PC-9 (cell line): ENCODE measurements around the gene REL. TPM values are rescaled to one million over a fixed set of nuclear protein-coding genes. Genes with fewer than 3 reads are reported as not detected.
A peak's percentile ranks its signal among the peaks of the same experiment; 100 is the strongest.

ENCODE experiments used
- BruUV-seq: library from RNA; stranded (reverse); fragments of 400-500 nt; replicated peaks from 2 replicates; lab custom pipeline; 2021; lab: Mats Ljungman, UMichigan
- CTCF ChIA-PET: fragments of 300-600 bp; sonication (Branson Sonifier 250); formaldehyde crosslinking; loops from one replicate; lab custom pipeline; 2022; ENCODE audit warnings: antibody characterized with exemption; lab: Charles Lee
- POLR2A ChIA-PET: fragments of 300-600 bp; sonication (Branson Sonifier 250); formaldehyde crosslinking; loops from one replicate; lab custom pipeline; 2022; ENCODE audit warnings: antibody characterized with exemption; ENCODE audit not compliant: unreplicated experiment; lab: Charles Lee
- DNase-seq, 2 experiments: peaks; one replicate each; pipeline versions ENCODE4 v3.0.0 to v3.0.0-alpha.2; 2015 to 2022; ENCODE audit warnings: mixed read lengths in 1 of 2
- H2AFZ ChIP-seq: fragments of 200-600 bp; sonication (generic); 2 replicates; pipeline ENCODE4 v1.8.1; 2017; ENCODE audit warnings: antibody characterized with exemption
- H3F3A ChIP-seq: fragments of 200-600 bp; sonication (generic); 2 replicates; pipeline ENCODE4 v1.8.1; 2017; ENCODE audit warnings: antibody characterized with exemption, mild to moderate bottlenecking, low read depth; ENCODE audit not compliant: insufficient read depth
- H3K27ac ChIP-seq: fragments of 200-600 bp; sonication (generic); 2 replicates; pipeline ENCODE4 v1.6.1; 2016; ENCODE audit warnings: mixed run types
- H3K27me3 ChIP-seq: fragments of 200-600 bp; sonication (generic); 2 replicates; pipeline ENCODE4 v1.6.1; 2016; ENCODE audit warnings: low read depth, mixed run types; ENCODE audit not compliant: insufficient read depth
- H3K36me3 ChIP-seq: fragments of 200-600 bp; sonication (generic); 2 replicates; pipeline ENCODE4 v1.6.1; 2016; ENCODE audit warnings: low read depth, mixed run types
- H3K4me1 ChIP-seq: fragments of 200-600 bp; sonication (generic); replicated peaks from 2 replicates; pipeline ENCODE4 v1.6.1; 2016; ENCODE audit warnings: mixed run types; ENCODE audit not compliant: insufficient read depth
- H3K4me2 ChIP-seq: fragments of 200-600 bp; sonication (generic); 2 replicates; pipeline ENCODE4 v1.6.1; 2017; ENCODE audit warnings: mixed run types
- H3K4me3 ChIP-seq: fragments of 200-600 bp; sonication (generic); 2 replicates; pipeline ENCODE4 v1.6.1; 2016; ENCODE audit warnings: mixed run types
- H3K79me2 ChIP-seq: fragments of 200-600 bp; sonication (generic); 2 replicates; pipeline ENCODE4 v1.6.1; 2017; ENCODE audit warnings: low read depth, mixed run types
- H3K9me2 ChIP-seq: fragments of 200-600 bp; sonication (generic); 2 replicates; pipeline ENCODE4 v1.8.1; 2017; ENCODE audit warnings: mild to moderate bottlenecking; ENCODE audit not compliant: insufficient read depth
- H3K9me3 ChIP-seq: fragments of 200-600 bp; sonication (generic); 2 replicates; pipeline ENCODE4 v1.8.1; 2016; ENCODE audit warnings: low read depth; ENCODE audit not compliant: insufficient read depth
- H4K20me1 ChIP-seq: fragments of 200-600 bp; sonication (generic); 2 replicates; pipeline ENCODE4 v1.8.1; 2017; ENCODE audit not compliant: insufficient read depth
- EZH2 ChIP-seq: fragments of 200-600 bp; sonication (generic); IDR thresholded peaks from 2 replicates; pipeline ENCODE4 v1.8.0; 2017; ENCODE audit warnings: antibody characterized with exemption, low read depth
- intact Hi-C: fragments of 100-400 bp; cut with micrococcal nuclease; formaldehyde crosslinking; loops from one replicate; pipeline ENCODE4 v1.10.0; 2022; ENCODE audit not compliant: unreplicated experiment
- total RNA-seq: library from RNA; stranded (reverse); gene quantifications from 2 replicates; pipeline ENCODE4 v1.2.3, GENCODE V29; 2021
- TF ChIP-seq, protein P1 (sequence below): fragments of 200-600 bp; sonication (generic); conservative IDR thresholded peaks from 2 replicates; pipeline ENCODE4 v1.6.1; 2017; ENCODE audit warnings: mixed run types, antibody characterized with exemption, mild to moderate bottlenecking, moderate library complexity

Gene REL
- total RNA-seq, 1 experiment from 2014 or later = 13.3 TPM

DNA sequence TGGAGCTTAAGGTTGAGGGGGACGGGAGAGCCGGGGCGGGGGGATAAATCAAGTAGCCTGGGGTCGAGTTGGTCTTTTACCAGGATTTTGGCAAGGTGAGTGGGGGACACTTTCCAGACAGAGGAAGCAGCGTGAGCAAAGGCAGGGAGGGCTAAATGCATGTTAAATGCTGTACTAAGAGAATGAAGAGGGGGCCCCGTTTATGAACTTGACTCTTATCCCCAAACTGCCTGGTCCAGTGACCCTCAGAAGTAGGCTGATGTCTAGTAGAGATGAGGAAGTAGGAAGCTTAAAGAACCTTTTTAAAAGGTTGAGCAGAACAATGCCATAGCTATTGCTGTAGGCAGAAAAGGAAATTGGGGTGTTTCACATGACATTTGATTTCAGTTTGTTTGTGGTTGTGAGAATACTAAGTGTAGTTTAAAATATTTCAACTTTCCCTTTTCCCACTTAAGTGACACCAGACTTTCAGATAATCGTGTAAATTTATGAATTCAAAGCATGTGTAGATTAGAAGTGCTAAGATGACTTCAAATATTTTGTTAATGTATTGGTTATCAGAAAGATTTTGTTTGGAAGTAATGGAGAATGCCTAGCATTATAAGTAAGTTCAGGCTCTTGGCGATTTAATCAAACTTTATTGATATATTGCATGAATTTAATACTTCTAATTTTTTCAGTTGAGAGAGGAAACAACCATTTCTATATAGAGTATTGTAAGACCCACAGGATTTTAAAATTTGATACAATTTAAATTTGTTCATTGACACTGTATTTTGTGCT, 1.8 kb downstream of the REL start:
- peak overlapping the region; percentile 78 for H3K4me3 ChIP-seq
- peak overlapping the region; percentile 83 for H3K27ac ChIP-seq
- TF ChIP-seq, protein P1, sequence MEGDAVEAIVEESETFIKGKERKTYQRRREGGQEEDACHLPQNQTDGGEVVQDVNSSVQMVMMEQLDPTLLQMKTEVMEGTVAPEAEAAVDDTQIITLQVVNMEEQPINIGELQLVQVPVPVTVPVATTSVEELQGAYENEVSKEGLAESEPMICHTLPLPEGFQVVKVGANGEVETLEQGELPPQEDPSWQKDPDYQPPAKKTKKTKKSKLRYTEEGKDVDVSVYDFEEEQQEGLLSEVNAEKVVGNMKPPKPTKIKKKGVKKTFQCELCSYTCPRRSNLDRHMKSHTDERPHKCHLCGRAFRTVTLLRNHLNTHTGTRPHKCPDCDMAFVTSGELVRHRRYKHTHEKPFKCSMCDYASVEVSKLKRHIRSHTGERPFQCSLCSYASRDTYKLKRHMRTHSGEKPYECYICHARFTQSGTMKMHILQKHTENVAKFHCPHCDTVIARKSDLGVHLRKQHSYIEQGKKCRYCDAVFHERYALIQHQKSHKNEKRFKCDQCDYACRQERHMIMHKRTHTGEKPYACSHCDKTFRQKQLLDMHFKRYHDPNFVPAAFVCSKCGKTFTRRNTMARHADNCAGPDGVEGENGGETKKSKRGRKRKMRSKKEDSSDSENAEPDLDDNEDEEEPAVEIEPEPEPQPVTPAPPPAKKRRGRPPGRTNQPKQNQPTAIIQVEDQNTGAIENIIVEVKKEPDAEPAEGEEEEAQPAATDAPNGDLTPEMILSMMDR = no peak
- no peak for TF ChIP-seq EZH2
- BruUV-seq = no TSS peak
- no peaks in the 10 kb centered on the region for H3K9me2 ChIP-seq
- H3K27me3 ChIP-seq = no peaks in the 10 kb centered on the region
- no peaks in the 10 kb centered on the region for H3K9me3 ChIP-seq
- DNase-seq = peak in 1 of 2 experiments; percentile 5
- H3K79me2 ChIP-seq = peaks cover 60% of the 10 kb centered on the region
- no peaks in the 10 kb centered on the region for H4K20me1 ChIP-seq
- H3K36me3 ChIP-seq = no peaks in the 10 kb centered on the region
- peak overlapping the region; percentile 87 for H2AFZ ChIP-seq
- peak overlapping the region; percentile 93 for H3K4me2 ChIP-seq
- ChIA-PET POLR2A (interaction anchor here (0.6 to 0.7 kb wide), 2 partner anchors 58 to 977 kb away, joined by 3 to 5 read pairs; no protein-coding TSS in a partner anchor), CTCF (interaction anchor here (0.6 to 1.0 kb wide), 6 partner anchors 75 to 320 kb away, joined by 3 to 14 read pairs (median 4); no protein-coding TSS in a partner anchor)
- H3F3A ChIP-seq = peaks cover 22% of the 10 kb centered on the region
- intact Hi-C loops = loop anchor here (5.0 kb wide), 2 partner anchors 76 to 114 kb away; no protein-coding TSS in a partner anchor
- H3K4me1 ChIP-seq = peaks cover 37% of the 10 kb centered on the region

DNA sequence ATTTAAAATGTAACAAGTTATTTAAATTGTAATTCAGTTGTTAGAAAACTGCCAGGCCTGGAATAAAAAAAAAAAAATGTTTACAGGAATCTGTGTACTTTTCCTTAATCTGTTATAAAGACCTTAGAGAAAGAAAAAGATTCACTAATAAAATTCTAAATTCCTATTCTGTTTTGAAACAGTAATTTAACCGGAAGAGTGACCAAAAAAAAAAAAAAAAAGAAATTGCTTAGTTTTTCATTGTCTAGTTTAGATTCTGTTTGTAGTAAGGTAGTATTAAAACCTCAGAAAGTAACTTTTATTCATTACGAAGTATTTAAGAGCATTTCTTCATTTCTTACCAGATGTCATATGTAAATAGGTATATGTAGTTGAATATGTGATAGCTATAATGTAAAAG, 2.5 kb downstream of the REL start:
- POLR2A ChIA-PET = interaction anchor here (0.5 kb wide), 1 partner anchor 1312 kb away, joined by 3 read pairs; no protein-coding TSS in a partner anchor
- H3K4me1 ChIP-seq = peaks cover 37% of the 10 kb centered on the region
- H3K79me2 ChIP-seq = peaks cover 66% of the 10 kb centered on the region
- no peak for DNase-seq
- no TSS peak for BruUV-seq
- no peaks in the 10 kb centered on the region for H4K20me1 ChIP-seq
- H3K9me3 ChIP-seq = no peaks in the 10 kb centered on the region
- intact Hi-C loops = loop anchor here (5.0 kb wide), 2 partner anchors 77 to 113 kb away; no protein-coding TSS in a partner anchor
- no peaks in the 10 kb centered on the region for H3K27me3 ChIP-seq
- H2AFZ ChIP-seq = no peak overlapping the region
- H3K36me3 ChIP-seq = no peaks in the 10 kb centered on the region
- peak overlapping the region; percentile 78 for H3K4me3 ChIP-seq
- CTCF ChIA-PET = interaction anchor here (0.6 kb wide), 1 partner anchor 210 kb away, joined by 5 read pairs; no protein-coding TSS in a partner anchor
- H3K27ac ChIP-seq = peak overlapping the region; percentile 83
- TF ChIP-seq EZH2 = no peak
- TF ChIP-seq, protein P1 = no peak
- peaks cover 22% of the 10 kb centered on the region for H3F3A ChIP-seq
- H3K4me2 ChIP-seq = peak overlapping the region; percentile 93
- no peaks in the 10 kb centered on the region for H3K9me2 ChIP-seq

- no TSS peak for BruUV-seq
These were observed 3.4 kb downstream of the REL start for GRCh38 chr2:60884800-60885199.

More at GRCh38 chr2:60884800-60885199, 3.4 kb downstream of the REL start:
- no peaks in the 10 kb centered on the region for H3K9me2 ChIP-seq
- H3K4me1 ChIP-seq = peaks cover 37% of the 10 kb centered on the region
- DNase-seq = no peak
- ChIA-PET CTCF (no interaction called here), POLR2A (interaction anchor here (0.7 kb wide), 1 partner anchor 59 kb away, joined by 3 read pairs; no protein-coding TSS in a partner anchor)
- H2AFZ ChIP-seq = 0 out of 2 replicates have a peak overlapping the region, but pooled peaks have one; percentile 2
- H3K36me3 ChIP-seq = no peaks in the 10 kb centered on the region
- H3K4me3 ChIP-seq = peak overlapping the region; percentile 28; the same call in 1 of the 2 replicates
- intact Hi-C loops = loop anchor here (5.0 kb wide), 2 partner anchors 77 to 113 kb away; no protein-coding TSS in a partner anchor
- H3K27ac ChIP-seq = 0 out of 2 replicates have a peak overlapping the region, but pooled peaks have one; percentile 3
- peaks cover 71% of the 10 kb centered on the region for H3K79me2 ChIP-seq
- TF ChIP-seq, protein P1 = no peak
- no peak for TF ChIP-seq EZH2
- H3K27me3 ChIP-seq = no peaks in the 10 kb centered on the region
- H3K9me3 ChIP-seq = no peaks in the 10 kb centered on the region
- H3F3A ChIP-seq = peaks cover 22% of the 10 kb centered on the region
- H3K4me2 ChIP-seq = peak overlapping the region; percentile 93
- no peaks in the 10 kb centered on the region for H4K20me1 ChIP-seq
